ENCODE data around the gene ZNHIT2. TPM values are rescaled to one million over a fixed set of nuclear protein-coding genes. Genes with fewer than 3 reads are reported as not detected.
A peak's percentile ranks its signal among the peaks of the same experiment; 100 is the strongest.

ZNHIT2 gene
- total and polyA plus RNA-seq, 2 of the 8 experiments (the other 6 are each of a cell fraction or from before 2014, with no cell fraction given), result 13.0 to 16.1 TPM

DNA sequence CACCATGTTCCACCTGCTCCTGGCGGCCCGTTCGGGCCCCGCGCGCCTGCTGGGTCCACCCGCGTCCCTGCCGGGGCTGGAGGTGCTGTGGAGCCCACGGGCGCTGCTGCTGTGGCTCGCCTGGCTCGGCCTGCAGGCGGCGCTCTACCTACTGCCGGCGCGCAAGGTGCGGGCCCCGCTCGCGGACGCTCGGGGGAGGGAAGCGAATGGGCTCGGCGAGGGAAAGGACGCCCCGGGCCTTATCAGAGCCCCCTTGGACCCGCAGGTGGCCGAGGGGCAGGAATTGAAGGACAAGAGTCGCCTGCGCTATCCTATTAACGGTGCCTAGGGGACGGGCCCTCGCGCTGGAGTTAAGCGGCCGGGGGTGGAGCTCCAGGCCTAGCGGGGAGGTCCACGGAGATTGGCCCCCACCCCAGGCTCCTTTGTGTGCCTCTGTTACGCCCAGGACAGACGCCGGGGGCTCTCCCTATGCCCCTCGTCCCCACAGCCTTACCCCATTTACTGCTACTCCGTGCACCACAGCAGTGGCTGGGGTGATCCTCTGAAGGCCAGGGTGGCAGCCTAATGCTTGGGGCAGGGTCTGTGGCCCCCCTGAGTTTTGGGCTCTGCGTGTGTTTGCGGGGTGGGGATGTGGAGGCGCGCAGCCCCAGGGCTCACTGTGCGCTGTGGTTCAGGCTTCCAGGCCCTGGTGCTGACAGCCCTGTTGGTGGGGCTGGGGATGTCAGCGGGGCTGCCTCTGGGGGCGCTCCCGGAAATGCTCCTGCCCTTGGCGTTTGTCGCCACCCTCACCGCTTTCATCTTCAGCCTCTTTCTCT is 4.7 kb downstream of the ZNHIT2 start (continued):
- TF ChIP-seq POU5F1 (IDR thresholded peaks at IDR 0.05; ENCODE audit: low read depth, low read length), result no peak
- TF ChIP-seq TAF1 (IDR thresholded peaks at IDR 0.05; ENCODE audit: low read depth, low read length), result 0 out of 2 replicates have a peak, but pooled peaks have one; percentile 42
- TF ChIP-seq TAF7 (optimal IDR thresholded peaks at IDR 0.05; ENCODE audit: borderline replicate concordance, low read depth, low read length), result no peak
- TF ChIP-seq BRCA1 (IDR thresholded peaks at IDR 0.05; ENCODE audit: low read depth, low read length), result no peak
- no peak for TF ChIP-seq KDM5A (IDR thresholded peaks at IDR 0.05; ENCODE audit: low read length)
- peak; percentile 21 for TF ChIP-seq NANOG (IDR thresholded peaks at IDR 0.05; ENCODE audit: insufficient read depth, low read depth, low read length, poor library complexity, severe bottlenecking)
- peak; percentile 96 for TF ChIP-seq BACH1 (IDR thresholded peaks at IDR 0.05; ENCODE audit: low read length)
- TF ChIP-seq, protein P1, sequence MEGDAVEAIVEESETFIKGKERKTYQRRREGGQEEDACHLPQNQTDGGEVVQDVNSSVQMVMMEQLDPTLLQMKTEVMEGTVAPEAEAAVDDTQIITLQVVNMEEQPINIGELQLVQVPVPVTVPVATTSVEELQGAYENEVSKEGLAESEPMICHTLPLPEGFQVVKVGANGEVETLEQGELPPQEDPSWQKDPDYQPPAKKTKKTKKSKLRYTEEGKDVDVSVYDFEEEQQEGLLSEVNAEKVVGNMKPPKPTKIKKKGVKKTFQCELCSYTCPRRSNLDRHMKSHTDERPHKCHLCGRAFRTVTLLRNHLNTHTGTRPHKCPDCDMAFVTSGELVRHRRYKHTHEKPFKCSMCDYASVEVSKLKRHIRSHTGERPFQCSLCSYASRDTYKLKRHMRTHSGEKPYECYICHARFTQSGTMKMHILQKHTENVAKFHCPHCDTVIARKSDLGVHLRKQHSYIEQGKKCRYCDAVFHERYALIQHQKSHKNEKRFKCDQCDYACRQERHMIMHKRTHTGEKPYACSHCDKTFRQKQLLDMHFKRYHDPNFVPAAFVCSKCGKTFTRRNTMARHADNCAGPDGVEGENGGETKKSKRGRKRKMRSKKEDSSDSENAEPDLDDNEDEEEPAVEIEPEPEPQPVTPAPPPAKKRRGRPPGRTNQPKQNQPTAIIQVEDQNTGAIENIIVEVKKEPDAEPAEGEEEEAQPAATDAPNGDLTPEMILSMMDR (IDR thresholded peaks at IDR 0.05; ENCODE audit: control extremely low read depth in 1 of 3, insufficient read depth in 1 of 3, low read depth in 1 of 3, low read length in 3 of 3), result peak in 2 of 3 experiments; percentile 67 to 72; a peak in 3 of 4 replicates
- no peak for TF ChIP-seq RXRA (IDR thresholded peaks at IDR 0.05; ENCODE audit: insufficient read depth, low read depth, low read length)
- TF ChIP-seq FOSL1 (IDR thresholded peaks at IDR 0.05; ENCODE audit: insufficient read depth, low read depth, low read length), result no peak
- 0 out of 2 replicates have a peak, but pooled peaks have one; percentile 49 for TF ChIP-seq SP4 (IDR thresholded peaks at IDR 0.05; ENCODE audit: low read length)
- peak; percentile 75 to 90; a peak in 2 of 4 replicates for TF ChIP-seq SIN3A (conservative IDR thresholded peaks at IDR 0.05 in 1 of 2, IDR thresholded peaks at IDR 0.05 in 1 of 2; ENCODE audit: low read depth in 1 of 2, low read length in 2 of 2)
- TF ChIP-seq HDAC2 (IDR thresholded peaks at IDR 0.05; ENCODE audit: borderline replicate concordance in 1 of 2, low read depth in 2 of 2, low read length in 2 of 2), result peak; percentile 94 to 100
- TF ChIP-seq SP2 (IDR thresholded peaks at IDR 0.05; ENCODE audit: low read length), result no peak
- TF ChIP-seq, protein P2, sequence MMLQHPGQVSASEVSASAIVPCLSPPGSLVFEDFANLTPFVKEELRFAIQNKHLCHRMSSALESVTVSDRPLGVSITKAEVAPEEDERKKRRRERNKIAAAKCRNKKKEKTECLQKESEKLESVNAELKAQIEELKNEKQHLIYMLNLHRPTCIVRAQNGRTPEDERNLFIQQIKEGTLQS (IDR thresholded peaks at IDR 0.05; ENCODE audit: insufficient read depth, low read depth, low read length), result no peak
- no peak for TF ChIP-seq CEBPB (IDR thresholded peaks at IDR 0.05; ENCODE audit: low read depth, low read length)
- TF ChIP-seq SRF (IDR thresholded peaks at IDR 0.05; ENCODE audit: low read depth, low read length), result no peak
- TF ChIP-seq EP300 (IDR thresholded peaks at IDR 0.05; ENCODE audit: borderline replicate concordance in 1 of 2, low read depth in 2 of 2, low read length in 2 of 2), result no peak
- no peak for TF ChIP-seq YY1 (IDR thresholded peaks at IDR 0.05; ENCODE audit: low read depth, low read length)
- TF ChIP-seq, protein P3, sequence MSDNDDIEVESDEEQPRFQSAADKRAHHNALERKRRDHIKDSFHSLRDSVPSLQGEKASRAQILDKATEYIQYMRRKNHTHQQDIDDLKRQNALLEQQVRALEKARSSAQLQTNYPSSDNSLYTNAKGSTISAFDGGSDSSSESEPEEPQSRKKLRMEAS (IDR thresholded peaks at IDR 0.05), result peak; percentile 28; the same call in 1 of the 2 replicates
